Calu3 (cell line): ENCODE measurements around the gene AREG. TPM values are rescaled to one million over a fixed set of nuclear protein-coding genes. Genes with fewer than 3 reads are reported as not detected.
A peak's percentile ranks its signal among the peaks of the same experiment; 100 is the strongest.

Experiments used
- BruUV-seq: library from RNA; stranded (reverse); fragments of 400-500 nt; replicated peaks from 2 replicates; lab custom pipeline; 2021; lab: Mats Ljungman, UMichigan
- CTCF ChIA-PET: fragments of 300-600 bp; sonication (Branson Sonifier 250); formaldehyde crosslinking; loops from one replicate; lab custom pipeline; 2022; ENCODE audit warnings: antibody characterized with exemption; lab: Charles Lee
- DNase-seq: peaks from one replicate; pipeline ENCODE4 v3.0.0; 2022
- H3K27ac Mint-ChIP-seq: one replicate; pipeline ENCODE4 v1.8.0; 2022; ENCODE audit warnings: mixed read lengths; ENCODE audit not compliant: unreplicated experiment
- H3K27me3 Mint-ChIP-seq: one replicate; pipeline ENCODE4 v1.8.0; 2022; ENCODE audit warnings: mixed read lengths; ENCODE audit not compliant: unreplicated experiment
- H3K36me3 Mint-ChIP-seq: one replicate; pipeline ENCODE4 v1.8.0; 2022; ENCODE audit warnings: mild to moderate bottlenecking, moderate library complexity, mixed read lengths; ENCODE audit not compliant: insufficient read depth, unreplicated experiment
- H3K4me1 Mint-ChIP-seq: one replicate; pipeline ENCODE4 v1.8.0; 2022; ENCODE audit warnings: mild to moderate bottlenecking, low read depth, mixed read lengths; ENCODE audit not compliant: unreplicated experiment
- H3K4me3 Mint-ChIP-seq: one replicate; pipeline ENCODE4 v1.8.0; 2022; ENCODE audit warnings: mild to moderate bottlenecking, low read depth, moderate library complexity, mixed read lengths; ENCODE audit not compliant: unreplicated experiment
- H3K9me3 Mint-ChIP-seq: one replicate; pipeline ENCODE4 v1.8.0; 2022; ENCODE audit warnings: low read depth, mixed read lengths; ENCODE audit not compliant: unreplicated experiment
- CTCF ChIP-seq: fragments of 200-600 bp; IDR thresholded peaks from one replicate; pipeline ENCODE4 v1.8.0; 2022; ENCODE audit warnings: antibody characterized with exemption; ENCODE audit not compliant: unreplicated experiment
- intact Hi-C: fragments of 100-400 bp; cut with micrococcal nuclease; formaldehyde crosslinking; loops from one replicate; pipeline ENCODE4 v1.10.0; 2022; ENCODE audit not compliant: unreplicated experiment
- total RNA-seq: library from RNA; stranded (reverse); gene quantifications from 2 replicates; pipeline ENCODE4 v1.2.3, GENCODE V29; 2022

Gene AREG
- total RNA-seq, 1 experiment from 2014 or later = 230 TPM

GRCh38 chr4:74446193-74446868 is 1.4 kb downstream of the AREG start:
- intact Hi-C loops = no loop called here
- Mint-ChIP-seq H3K27ac (peak overlapping the region; percentile 92), H3K36me3 (peaks cover 70% of the 10 kb centered on the region), H3K9me3 (no peaks in the 10 kb centered on the region), H3K27me3 (no peaks in the 10 kb centered on the region), H3K4me1 (peaks cover 8% of the 10 kb centered on the region), H3K4me3 (peak overlapping the region; percentile 81)
- CTCF ChIA-PET = interaction anchor here (1.1 to 1.6 kb wide), 2 partner anchors 43 to 85 kb away, joined by 3 read pairs; no protein-coding TSS in a partner anchor
- no TSS peak for BruUV-seq
- no peak for TF ChIP-seq CTCF
- DNase-seq = no peak

GRCh38 chr4:74446896-74447295 is 2.0 kb downstream of the AREG start:
- Mint-ChIP-seq H3K4me1 (peaks cover 8% of the 10 kb centered on the region), H3K4me3 (peak overlapping the region; percentile 81), H3K36me3 (peaks cover 76% of the 10 kb centered on the region), H3K9me3 (no peaks in the 10 kb centered on the region), H3K27ac (peak overlapping the region; percentile 92), H3K27me3 (no peaks in the 10 kb centered on the region)
- BruUV-seq = no TSS peak
- no peak for TF ChIP-seq CTCF
- CTCF ChIA-PET = interaction anchor here (1.1 to 1.6 kb wide), 2 partner anchors 43 to 84 kb away, joined by 3 read pairs; no protein-coding TSS in a partner anchor
- intact Hi-C loops = no loop called here
- DNase-seq = no peak

GRCh38 chr4:74447636-74448233 is 2.8 kb downstream of the AREG start:
- peaks cover 11% of the 10 kb centered on the region for H3K4me1 Mint-ChIP-seq
- H3K27me3 Mint-ChIP-seq = no peaks in the 10 kb centered on the region
- H3K36me3 Mint-ChIP-seq = peaks cover 84% of the 10 kb centered on the region
- CTCF ChIA-PET = interaction anchor here (1.1 to 1.6 kb wide), 2 partner anchors 44 to 84 kb away, joined by 3 read pairs; no protein-coding TSS in a partner anchor
- H3K9me3 Mint-ChIP-seq = no peaks in the 10 kb centered on the region
- no peak for TF ChIP-seq CTCF
- peak overlapping the region; percentile 81 for H3K4me3 Mint-ChIP-seq
- no peak for DNase-seq
- BruUV-seq = no TSS peak
- intact Hi-C loops = no loop called here
- peak overlapping the region; percentile 92 for H3K27ac Mint-ChIP-seq

- peak overlapping the region; percentile 81 for H3K4me3 Mint-ChIP-seq
Measured at GRCh38 chr4:74449571-74450297, 4.8 kb downstream of the AREG start.

More at GRCh38 chr4:74449571-74450297, 4.8 kb downstream of the AREG start:
- CTCF ChIA-PET = interaction anchor here (0.6 to 1.3 kb wide), 4 partner anchors 82 to 261 kb away, joined by 3 to 5 read pairs (median 4); no protein-coding TSS in a partner anchor
- Mint-ChIP-seq H3K27ac (peak overlapping the region; percentile 72), H3K36me3 (peaks cover 96% of the 10 kb centered on the region), H3K27me3 (no peaks in the 10 kb centered on the region), H3K9me3 (no peaks in the 10 kb centered on the region), H3K4me1 (peaks cover 20% of the 10 kb centered on the region)
- BruUV-seq = no TSS peak
- no peak for TF ChIP-seq CTCF
- DNase-seq = no peak
- intact Hi-C loops = loop anchor here (2.0 to 5.0 kb wide), 2 partner anchors 173 to 221 kb away; no protein-coding TSS in a partner anchor
